Lower leg skin (tissue), 4 donors: ENCODE data around the gene KCNK7. TPM values are rescaled to one million over a fixed set of nuclear protein-coding genes. Genes with fewer than 3 reads are reported as not detected.

Source experiments
- DNase-seq, 2 donors: peaks; one replicate each; pipeline ENCODE4 v3.0.0-alpha.2; 2019; ENCODE audit warnings: low spot score in 2 of 2
- H3K4me3 ChIP-seq: fragments of 200-600 bp; sonication (generic); 2 replicates; pipeline ENCODE4 v1.5.1; 2017; ENCODE audit warnings: mild to moderate bottlenecking, low read depth; ENCODE audit not compliant: poor library complexity, severe bottlenecking
- CTCF ChIP-seq, 3 donors: fragments of 450-650 bp; IDR thresholded peaks; one replicate each; pipeline ENCODE4 v1.5.1; 2016; ENCODE audit warnings: antibody characterized with exemption in 3 of 3, mild to moderate bottlenecking in 3 of 3, moderate library complexity in 2 of 3
- POLR2A ChIP-seq, 2 donors: fragments of 450-650 bp; IDR thresholded peaks; one replicate each; pipeline ENCODE4 v1.6.1; 2016 to 2017; ENCODE audit warnings: antibody characterized with exemption in 2 of 2, mild to moderate bottlenecking in 1 of 2, moderate library complexity in 1 of 2
- WGBS, 2 donors: methylation state at CpG; one replicate each; pipeline ENCODE4 v1.1.5; 2018; 5-methylcytosine and 5-hydroxymethylcytosine counted together
- intact Hi-C: fragments of 100-400 bp; cut with DNase I; formaldehyde crosslinking; loops from one replicate; pipeline ENCODE4 v1.15.0; 2023; ENCODE audit warnings: low total_unique reads
- total RNA-seq, 4 donors: library from RNA; depleted of rRNA; stranded (reverse); fragments of >200 nt; gene quantifications; one replicate each; pipeline ENCODE4 v1.1.0, GENCODE V29; 2016

KCNK7 gene
- total RNA-seq, 4 donors from 2014 or later: 168 to 197 (median 184) TPM

- no peak overlapping the region for H3K4me3 ChIP-seq
- TF ChIP-seq POLR2A (IDR thresholded peaks at IDR 0.05) (no peak), CTCF (IDR thresholded peaks at IDR 0.05) (no peak)
- WGBS, 2 donors: 51 to 57% methylated on average over 9 to 10 of the region's 10 CpGs
- peak in 1 of 2 donors; percentile 40 for DNase-seq
- intact Hi-C loops: loop anchor here (5.0 kb wide), 1 partner anchor 34 kb away; the partner anchor contains the start of gene EHBP1L1
Measured at GRCh38 chr11:65611028-65611757, 15.6 kb upstream of the KCNK7 start.

GRCh38 chr11:65610404-65610803 lies 14.8 kb upstream of the KCNK7 start:
- intact Hi-C loops: loop anchor here (5.0 kb wide), 1 partner anchor 33 kb away; the partner anchor contains the start of gene EHBP1L1
- no peak for DNase-seq
- H3K4me3 ChIP-seq: no peak overlapping the region
- 48 to 50% methylated on average over 6 of the region's 6 CpGs for WGBS, 2 donors
- TF ChIP-seq CTCF (IDR thresholded peaks at IDR 0.05) (no peak), POLR2A (IDR thresholded peaks at IDR 0.05) (no peak)

GRCh38 chr11:65609665-65610064 lies 14.1 kb upstream of the KCNK7 start:
- TF ChIP-seq CTCF (IDR thresholded peaks at IDR 0.05) (no peak), POLR2A (IDR thresholded peaks at IDR 0.05) (no peak)
- intact Hi-C loops: loop anchor here (5.0 kb wide), 1 partner anchor 32 kb away; the partner anchor contains the start of gene EHBP1L1

GRCh38 chr11:65609229-65609628 lies 13.6 kb upstream of the KCNK7 start:
- WGBS, 2 donors: 35 to 51% methylated on average over 3 of the region's 3 CpGs
- no peak for TF ChIP-seq POLR2A (IDR thresholded peaks at IDR 0.05)
- TF ChIP-seq CTCF (IDR thresholded peaks at IDR 0.05): no peak
- no peak overlapping the region for H3K4me3 ChIP-seq
- DNase-seq: no peak
- intact Hi-C loops: no loop called here

More at GRCh38 chr11:65609665-65610064, 14.1 kb upstream of the KCNK7 start:
- 75 to 77% methylated on average over 5 of the region's 5 CpGs for WGBS, 2 donors
- no peak overlapping the region for H3K4me3 ChIP-seq
- no peak for DNase-seq

- TF ChIP-seq CTCF (IDR thresholded peaks at IDR 0.05) (no peak), POLR2A (IDR thresholded peaks at IDR 0.05) (no peak)
- intact Hi-C loops: no loop called here
- H3K4me3 ChIP-seq: no peak overlapping the region
- no peak for DNase-seq
- 82 to 86% methylated on average over 33 to 35 of the region's 37 CpGs for WGBS, 2 donors
Measured at GRCh38 chr11:65607614-65608426, 12.2 kb upstream of the KCNK7 start.
